CD4-positive, alpha-beta T cell (primary cell): ENCODE data around the gene SLC2A10. TPM values are rescaled to one million over a fixed set of nuclear protein-coding genes. Genes with fewer than 3 reads are reported as not detected.

Source experiments
- ATAC-seq: fragments of 200-7000 bp; cut with Tn5 transposase; one replicate; pipeline ENCODE4 v1.10.0; 2022; ENCODE audit warnings: mild to moderate bottlenecking; ENCODE audit not compliant: poor library complexity
- CTCF ChIA-PET: fragments of 350-600 bp; sonication (Branson Sonifier 250); formaldehyde crosslinking; loops from one replicate; lab custom pipeline; 2021; ENCODE audit warnings: antibody characterized with exemption, inconsistent platforms; lab: Charles Lee
- POLR2A ChIA-PET: fragments of 350-600 bp; sonication (Branson Sonifier 250); formaldehyde crosslinking; loops from one replicate; lab custom pipeline; 2021; ENCODE audit warnings: antibody characterized with exemption, inconsistent platforms; lab: Charles Lee
- DNase-seq, 14 experiments: peaks; one replicate each; pipeline ENCODE4 v3.0.0-alpha.2; 2013 to 2020; ENCODE audit warnings: mixed read lengths in 2 of 14
- H3K27ac ChIP-seq, 2 donors: one replicate each; pipeline versions ENCODE4 v1.5.1 to v1.7.0; 2013; ENCODE audit warnings: low read length in 2 of 2, low read depth in 1 of 2, mild to moderate bottlenecking in 1 of 2
- H3K27me3 ChIP-seq, 2 experiments: 1 replicate in 1 of 2; 2 replicates in 1 of 2; pipeline versions ENCODE4 v1.6.1 to v1.7.0; 2013; ENCODE audit warnings: low read length in 2 of 2, control low read depth in 1 of 2, mild to moderate bottlenecking in 1 of 2, moderate library complexity in 1 of 2; ENCODE audit not compliant: insufficient read depth in 2 of 2, control insufficient read depth in 1 of 2
- H3K36me3 ChIP-seq: one replicate; pipeline ENCODE4 v1.6.1; 2013; ENCODE audit warnings: low read length, control low read depth; ENCODE audit not compliant: insufficient read depth
- H3K4me1 ChIP-seq: one replicate; pipeline ENCODE4 v1.6.1; 2013; ENCODE audit warnings: low read length, control low read depth; ENCODE audit not compliant: insufficient read depth
- H3K4me3 ChIP-seq: one replicate; pipeline ENCODE4 v1.5.1; 2013; ENCODE audit warnings: mild to moderate bottlenecking, low read length, moderate library complexity
- H3K9me3 ChIP-seq, 2 experiments: 1 replicate in 1 of 2; 2 replicates in 1 of 2; pipeline versions ENCODE4 v1.6.1 to v1.7.0; 2013; ENCODE audit warnings: low read length in 2 of 2, mild to moderate bottlenecking in 2 of 2, control low read depth in 1 of 2, moderate library complexity in 1 of 2; ENCODE audit not compliant: control insufficient read depth in 1 of 2, insufficient read depth in 1 of 2
- H3K27ac Mint-ChIP-seq: one replicate; pipeline ENCODE4 v1.8.0; 2020; ENCODE audit warnings: mixed read lengths
- H3K27me3 Mint-ChIP-seq: one replicate; pipeline ENCODE4 v1.8.0; 2021; ENCODE audit warnings: mixed read lengths
- H3K36me3 Mint-ChIP-seq: one replicate; pipeline ENCODE4 v1.8.0; 2021; ENCODE audit warnings: low read depth, mixed read lengths
- H3K4me1 Mint-ChIP-seq: one replicate; pipeline ENCODE4 v1.8.0; 2021; ENCODE audit warnings: low read depth, mixed read lengths
- H3K4me3 Mint-ChIP-seq: one replicate; pipeline ENCODE4 v1.8.0; 2020; ENCODE audit warnings: mild to moderate bottlenecking, mixed read lengths
- H3K9me3 Mint-ChIP-seq: one replicate; pipeline ENCODE4 v1.8.0; 2020; ENCODE audit warnings: mixed read lengths
- CTCF ChIP-seq: fragments of 200-600 bp; IDR thresholded peaks from one replicate; pipeline ENCODE4 v1.8.0; 2022; ENCODE audit warnings: antibody characterized with exemption, mild to moderate bottlenecking
- intact Hi-C, 2 experiments: fragments of 100-400 bp; cut with DNase I in 1 of 2; cut with micrococcal nuclease in 1 of 2; formaldehyde crosslinking; loops; one replicate each; pipeline versions ENCODE4 v1.15.1 to v1.9.0; 2023 to 2025; cut with DNase I, micrococcal nuclease
- total RNA-seq, 174 experiments: library from RNA in 2 of 174; stranded (reverse) in 2 of 174; gene quantifications; one replicate each; pipeline ENCODE4 v1.2.3 and lab custom pipeline; 2021 to 2026

The SLC2A10 gene
- total RNA-seq, 2 experiments from 2014 or later = not detected

- Histone ChIP-seq H3K4me3 (no peak overlapping the region), H3K27ac (no peak overlapping the region), H3K27me3 (no peaks in the 10 kb centered on the region), H3K36me3 (peaks cover 1% of the 10 kb centered on the region), H3K4me1 (peaks cover 6% of the 10 kb centered on the region), H3K9me3 (no peaks in the 10 kb centered on the region)
- no peak for ATAC-seq
- Mint-ChIP-seq H3K9me3 (no peaks in the 10 kb centered on the region), H3K27ac (no peak overlapping the region), H3K36me3 (no peaks in the 10 kb centered on the region), H3K4me1 (peaks cover 25% of the 10 kb centered on the region), H3K4me3 (no peak overlapping the region), H3K27me3 (no peaks in the 10 kb centered on the region)
- POLR2A ChIA-PET = no interaction called here
- CTCF ChIA-PET = no interaction called here
- no peak for TF ChIP-seq CTCF
- DNase-seq = no peak
- intact Hi-C loops = no loop called here
Observed at GRCh38 chr20:46678516-46678915, 30.9 kb upstream of the SLC2A10 start.

GRCh38 chr20:46680684-46681031 is 28.8 kb upstream of the SLC2A10 start:
- intact Hi-C loops = loop anchor here (1.0 to 10.0 kb wide), 6 partner anchors 373 to 886 kb away; partner anchors contain the start of genes DNTTIP1 (in 1 of the 2) and WFDC3 (in 1 of the 2)

GRCh38 chr20:46681032-46681854 is 28.2 kb upstream of the SLC2A10 start:
- peak; percentile 87 for TF ChIP-seq CTCF
- ATAC-seq (peak; percentile 91), DNase-seq (peak; percentile 42 to 78 (median 60))
- peak overlapping the region in 1 of 2 donors; percentile 22 for H3K27ac ChIP-seq
- no peaks in the 10 kb centered on the region for H3K9me3 ChIP-seq
- ChIA-PET POLR2A (no interaction called here), CTCF (interaction anchor here (0.6 to 0.8 kb wide), 3 partner anchors 120 to 544 kb away, joined by 3 read pairs; no protein-coding TSS in a partner anchor)
- no peak overlapping the region for H3K4me3 ChIP-seq
- Mint-ChIP-seq H3K4me1 (peaks cover 50% of the 10 kb centered on the region), H3K36me3 (peaks cover 24% of the 10 kb centered on the region), H3K9me3 (no peaks in the 10 kb centered on the region), H3K27me3 (no peaks in the 10 kb centered on the region), H3K27ac (peak overlapping the region; percentile 37), H3K4me3 (peak overlapping the region; percentile 56)
- intact Hi-C loops = loop anchor here (1.0 to 10.0 kb wide), 6 partner anchors 374 to 886 kb away; partner anchors contain the start of genes DNTTIP1 (in 1 of the 2) and WFDC3 (in 1 of the 2)
- peaks cover 16% of the 10 kb centered on the region for H3K4me1 ChIP-seq
- peaks cover 27% of the 10 kb centered on the region for H3K36me3 ChIP-seq
- H3K27me3 ChIP-seq = no peaks in the 10 kb centered on the region

More at GRCh38 chr20:46680684-46681031, 28.8 kb upstream of the SLC2A10 start:
- ATAC-seq (no peak), DNase-seq (no peak)
- Mint-ChIP-seq H3K9me3 (no peaks in the 10 kb centered on the region), H3K36me3 (peaks cover 18% of the 10 kb centered on the region), H3K27ac (no peak overlapping the region), H3K4me3 (no peak overlapping the region), H3K27me3 (no peaks in the 10 kb centered on the region), H3K4me1 (peaks cover 44% of the 10 kb centered on the region)
- peaks cover 22% of the 10 kb centered on the region for H3K36me3 ChIP-seq
- ChIA-PET CTCF (interaction anchor here (0.6 to 0.8 kb wide), 3 partner anchors 119 to 543 kb away, joined by 3 read pairs; no protein-coding TSS in a partner anchor), POLR2A (no interaction called here)
- H3K27ac ChIP-seq = no peak overlapping the region
- H3K4me1 ChIP-seq = peaks cover 15% of the 10 kb centered on the region
- no peak overlapping the region for H3K4me3 ChIP-seq
- H3K9me3 ChIP-seq = no peaks in the 10 kb centered on the region
- no peaks in the 10 kb centered on the region for H3K27me3 ChIP-seq
- TF ChIP-seq CTCF = no peak
